Smooth muscle cell (in vitro differentiated cells): ENCODE data around the gene PAQR5. TPM values are rescaled to one million over a fixed set of nuclear protein-coding genes. Genes with fewer than 3 reads are reported as not detected.

Source experiments
- DNase-seq: peaks from one replicate; lab custom pipeline; 2025; ENCODE audit not compliant: unreplicated experiment; lab: John Stamatoyannopoulos, UW
- H2AFZ ChIP-seq: fragments of 200-600 bp; sonication (generic); 2 replicates; pipeline ENCODE4 v1.6.0; 2016; ENCODE audit warnings: antibody characterized with exemption, low read depth, mild to moderate bottlenecking
- H3F3A ChIP-seq: fragments of 200-600 bp; sonication (generic); 2 replicates; pipeline ENCODE4 v1.6.0; 2017; ENCODE audit warnings: antibody characterized with exemption, low read depth
- H3K27ac ChIP-seq: fragments of 200-600 bp; sonication (generic); 2 replicates; pipeline ENCODE4 v1.5.1; 2016; ENCODE audit warnings: low read depth, mild to moderate bottlenecking
- H3K27me3 ChIP-seq: fragments of 200-600 bp; sonication (generic); 2 replicates; pipeline ENCODE4 v1.6.1; 2016; ENCODE audit warnings: low read depth, mild to moderate bottlenecking
- H3K36me3 ChIP-seq: fragments of 200-600 bp; sonication (generic); 2 replicates; pipeline ENCODE4 v1.5.1; 2016; ENCODE audit warnings: low read depth
- H3K4me1 ChIP-seq: fragments of 200-600 bp; sonication (generic); 2 replicates; pipeline ENCODE4 v1.5.1; 2016; ENCODE audit warnings: low read depth
- H3K4me2 ChIP-seq: fragments of 200-600 bp; sonication (generic); 2 replicates; pipeline ENCODE4 v1.6.0; 2016; ENCODE audit warnings: mild to moderate bottlenecking
- H3K4me3 ChIP-seq: fragments of 200-600 bp; sonication (generic); 2 replicates; pipeline ENCODE4 v1.5.1; 2016; ENCODE audit warnings: mild to moderate bottlenecking
- H3K79me2 ChIP-seq: fragments of 200-600 bp; sonication (generic); 2 replicates; pipeline ENCODE4 v1.6.0; 2016; ENCODE audit warnings: low read depth, mild to moderate bottlenecking
- H3K9ac ChIP-seq: fragments of 200-600 bp; sonication (generic); 2 replicates; pipeline ENCODE4 v1.6.0; 2016; ENCODE audit warnings: low read depth
- H3K9me3 ChIP-seq: fragments of 200-600 bp; sonication (generic); replicated peaks from 2 replicates; pipeline ENCODE4 v1.5.1; 2016; ENCODE audit warnings: low read depth
- H4K20me1 ChIP-seq: fragments of 200-600 bp; sonication (generic); 2 replicates; pipeline ENCODE4 v1.6.0; 2016; ENCODE audit warnings: low read depth
- WGBS: methylation state at CpG from one replicate; pipeline ENCODE4 v1.1.7; 2016; ENCODE audit warnings: low lambda C conversion rate; 5-methylcytosine and 5-hydroxymethylcytosine counted together
- polyA plus RNA-seq: library from polyadenylated mRNA; unstranded; fragments of >200 nt; fragmentation: Nextera tagmentation; extraction: Ambion mirVana; gene quantifications from 2 replicates; pipeline ENCODE4 v1.2.1, GENCODE V29; 2016
- total RNA-seq: library from RNA; depleted of rRNA; stranded (reverse); fragments of >200 nt; gene quantifications from 2 replicates; pipeline ENCODE4 v1.2.3, GENCODE V29; 2014
- TF ChIP-seq, protein P1 (sequence below): fragments of 200-600 bp; sonication (generic); IDR thresholded peaks from 2 replicates; pipeline ENCODE4 v1.5.1; 2017; ENCODE audit warnings: borderline replicate concordance, mild to moderate bottlenecking, antibody characterized with exemption; ENCODE audit not compliant: insufficient read depth, poor library complexity, severe bottlenecking

PAQR5 gene
- total and polyA plus RNA-seq, 2 experiments from 2014 or later = 1.5 to 1.6 TPM

DNA sequence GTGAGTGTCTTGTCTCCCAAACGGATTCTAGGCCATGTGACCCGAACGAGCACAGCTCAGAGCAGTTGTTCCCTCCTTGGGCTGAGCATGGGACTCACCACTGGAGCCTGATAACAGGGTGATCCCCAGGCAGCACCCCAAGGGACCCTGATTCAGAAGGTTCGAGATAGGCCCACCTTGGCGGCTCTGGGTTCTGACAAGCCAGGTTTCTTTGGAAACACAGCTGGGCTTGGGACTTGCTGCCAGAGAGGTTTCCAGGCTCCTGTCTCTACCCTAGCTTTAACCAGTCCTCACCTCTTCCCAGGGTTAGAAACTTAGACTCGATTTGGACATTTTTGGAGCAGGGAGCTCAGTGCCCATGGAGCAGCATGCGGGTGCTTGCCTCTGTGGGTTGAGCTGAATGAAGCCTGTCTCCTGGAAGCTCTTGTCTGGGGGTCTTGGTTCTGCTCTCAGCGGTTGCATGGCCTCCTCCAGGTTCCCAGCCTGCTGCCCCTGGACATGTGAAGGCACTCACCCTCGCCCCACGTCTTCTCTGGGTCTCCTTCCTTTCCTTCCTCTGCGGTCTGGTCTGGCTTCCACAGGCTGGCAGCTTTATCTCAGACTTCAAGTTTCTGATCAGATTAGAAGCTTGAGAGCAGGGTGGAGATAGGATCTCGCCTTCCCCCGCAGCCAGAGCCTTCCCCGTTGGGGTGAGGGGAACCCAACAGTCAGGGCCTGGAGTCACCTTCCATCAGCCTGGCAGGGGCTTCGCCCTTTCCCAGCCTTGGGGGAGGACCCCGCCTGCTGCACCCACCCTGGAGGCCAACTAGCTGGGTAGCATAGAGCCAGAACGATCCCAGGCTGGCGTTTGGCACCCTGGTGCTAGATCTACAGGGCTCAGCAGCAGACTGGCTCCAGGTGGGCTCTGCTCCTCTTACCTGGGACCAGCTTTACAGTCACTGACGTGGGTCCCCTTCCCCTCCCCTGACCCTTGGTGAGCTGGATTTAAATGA, 21.0 kb downstream of the PAQR5 start:
- DNase-seq = no peak
- Histone ChIP-seq H4K20me1 (no peaks in the 10 kb centered on the region), H3K27me3 (no peaks in the 10 kb centered on the region), H3K4me1 (no peaks in the 10 kb centered on the region), H3K4me3 (no peak overlapping the region), H3K27ac (no peak overlapping the region), H2AFZ (no peak overlapping the region), H3F3A (no peaks in the 10 kb centered on the region), H3K9ac (no peak overlapping the region), H3K9me3 (no peaks in the 10 kb centered on the region), H3K4me2 (no peak overlapping the region), H3K79me2 (no peaks in the 10 kb centered on the region), H3K36me3 (no peaks in the 10 kb centered on the region)
- WGBS = 84% methylated on average over 19 of the region's 19 CpGs
- TF ChIP-seq, protein P1, sequence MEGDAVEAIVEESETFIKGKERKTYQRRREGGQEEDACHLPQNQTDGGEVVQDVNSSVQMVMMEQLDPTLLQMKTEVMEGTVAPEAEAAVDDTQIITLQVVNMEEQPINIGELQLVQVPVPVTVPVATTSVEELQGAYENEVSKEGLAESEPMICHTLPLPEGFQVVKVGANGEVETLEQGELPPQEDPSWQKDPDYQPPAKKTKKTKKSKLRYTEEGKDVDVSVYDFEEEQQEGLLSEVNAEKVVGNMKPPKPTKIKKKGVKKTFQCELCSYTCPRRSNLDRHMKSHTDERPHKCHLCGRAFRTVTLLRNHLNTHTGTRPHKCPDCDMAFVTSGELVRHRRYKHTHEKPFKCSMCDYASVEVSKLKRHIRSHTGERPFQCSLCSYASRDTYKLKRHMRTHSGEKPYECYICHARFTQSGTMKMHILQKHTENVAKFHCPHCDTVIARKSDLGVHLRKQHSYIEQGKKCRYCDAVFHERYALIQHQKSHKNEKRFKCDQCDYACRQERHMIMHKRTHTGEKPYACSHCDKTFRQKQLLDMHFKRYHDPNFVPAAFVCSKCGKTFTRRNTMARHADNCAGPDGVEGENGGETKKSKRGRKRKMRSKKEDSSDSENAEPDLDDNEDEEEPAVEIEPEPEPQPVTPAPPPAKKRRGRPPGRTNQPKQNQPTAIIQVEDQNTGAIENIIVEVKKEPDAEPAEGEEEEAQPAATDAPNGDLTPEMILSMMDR = no peak

DNA sequence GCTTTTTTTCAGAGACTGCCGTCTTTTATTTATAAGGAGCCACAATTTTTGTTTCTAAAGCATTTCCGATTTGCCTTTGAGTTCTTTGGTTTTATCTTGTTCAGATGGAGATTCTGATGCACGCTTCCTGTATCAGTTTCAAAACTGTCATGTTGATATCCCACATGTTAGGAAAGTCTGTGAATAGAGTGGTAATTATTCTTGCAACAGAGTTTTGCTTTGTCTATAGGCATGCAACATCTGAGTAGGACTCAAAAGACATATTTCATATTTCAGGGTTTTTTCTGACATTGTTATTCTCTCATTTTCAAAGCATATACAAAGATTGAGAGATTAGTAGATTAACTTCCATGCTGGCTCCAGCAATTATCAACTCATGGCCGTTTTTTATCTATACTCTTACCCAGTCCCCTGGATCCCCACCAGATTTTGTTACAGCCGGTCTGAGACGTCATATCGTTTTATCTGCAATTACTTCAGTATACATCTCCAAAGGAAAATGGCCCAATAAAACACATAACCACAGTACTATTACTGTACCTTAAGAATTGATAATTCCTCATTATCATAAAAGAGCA, 22.4 kb downstream of the PAQR5 start:
- H3K27me3 ChIP-seq = no peaks in the 10 kb centered on the region
- H4K20me1 ChIP-seq = no peaks in the 10 kb centered on the region
- 70% methylated on average over 7 of the region's 7 CpGs for WGBS
- no peaks in the 10 kb centered on the region for H3K4me1 ChIP-seq
- H3K9ac ChIP-seq = no peak overlapping the region
- no peak overlapping the region for H3K27ac ChIP-seq
- no peak for DNase-seq
- no peak overlapping the region for H3K4me3 ChIP-seq
- no peak overlapping the region for H3K4me2 ChIP-seq
- no peaks in the 10 kb centered on the region for H3F3A ChIP-seq
- H3K79me2 ChIP-seq = no peaks in the 10 kb centered on the region
- TF ChIP-seq, protein P1 = no peak
- no peak overlapping the region for H2AFZ ChIP-seq
- no peaks in the 10 kb centered on the region for H3K36me3 ChIP-seq
- H3K9me3 ChIP-seq = no peaks in the 10 kb centered on the region

DNA sequence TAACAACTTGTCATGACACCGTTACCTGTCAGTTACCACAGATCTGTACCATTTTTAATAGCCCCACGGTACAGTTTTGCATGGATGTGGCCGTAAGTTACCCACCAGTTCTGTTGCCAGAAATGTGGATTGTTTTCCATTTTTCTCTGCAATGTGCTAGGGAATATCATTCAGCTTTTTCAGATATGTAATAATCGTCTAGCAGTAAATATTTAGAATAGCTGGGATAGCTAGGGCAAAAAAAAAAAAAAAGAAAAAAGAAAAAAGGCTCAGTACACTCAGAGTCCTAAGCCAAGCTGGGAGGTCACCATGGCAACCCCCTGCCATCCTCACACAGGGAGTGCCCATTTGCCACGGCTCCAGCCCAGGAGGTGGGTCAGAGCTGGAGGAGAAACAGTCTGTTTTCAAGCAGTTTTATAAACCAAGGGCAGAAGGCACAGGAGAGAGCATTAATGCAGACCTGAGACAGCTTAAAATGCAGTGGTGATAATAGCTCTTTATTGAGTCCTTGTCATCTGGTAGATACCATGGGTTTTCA, 25.2 kb downstream of the PAQR5 start:
- Histone ChIP-seq H3K79me2 (no peaks in the 10 kb centered on the region), H2AFZ (no peak overlapping the region), H3K36me3 (no peaks in the 10 kb centered on the region), H3K9me3 (no peaks in the 10 kb centered on the region), H4K20me1 (no peaks in the 10 kb centered on the region), H3K4me3 (no peak overlapping the region), H3F3A (no peaks in the 10 kb centered on the region), H3K4me2 (no peak overlapping the region), H3K27ac (no peak overlapping the region), H3K4me1 (no peaks in the 10 kb centered on the region), H3K27me3 (no peaks in the 10 kb centered on the region), H3K9ac (no peak overlapping the region)
- DNase-seq = no peak
- WGBS = 64% methylated on average over 5 of the region's 5 CpGs
- TF ChIP-seq, protein P1 = no peak
